ENCODE measurements around the gene MED13L.
"Not testable (repeated sequence)": the region's sequence is repeated elsewhere in the genome, so short reads cannot be mapped to it uniquely, and the experiment has no call there.

The MED13L gene

DNA sequence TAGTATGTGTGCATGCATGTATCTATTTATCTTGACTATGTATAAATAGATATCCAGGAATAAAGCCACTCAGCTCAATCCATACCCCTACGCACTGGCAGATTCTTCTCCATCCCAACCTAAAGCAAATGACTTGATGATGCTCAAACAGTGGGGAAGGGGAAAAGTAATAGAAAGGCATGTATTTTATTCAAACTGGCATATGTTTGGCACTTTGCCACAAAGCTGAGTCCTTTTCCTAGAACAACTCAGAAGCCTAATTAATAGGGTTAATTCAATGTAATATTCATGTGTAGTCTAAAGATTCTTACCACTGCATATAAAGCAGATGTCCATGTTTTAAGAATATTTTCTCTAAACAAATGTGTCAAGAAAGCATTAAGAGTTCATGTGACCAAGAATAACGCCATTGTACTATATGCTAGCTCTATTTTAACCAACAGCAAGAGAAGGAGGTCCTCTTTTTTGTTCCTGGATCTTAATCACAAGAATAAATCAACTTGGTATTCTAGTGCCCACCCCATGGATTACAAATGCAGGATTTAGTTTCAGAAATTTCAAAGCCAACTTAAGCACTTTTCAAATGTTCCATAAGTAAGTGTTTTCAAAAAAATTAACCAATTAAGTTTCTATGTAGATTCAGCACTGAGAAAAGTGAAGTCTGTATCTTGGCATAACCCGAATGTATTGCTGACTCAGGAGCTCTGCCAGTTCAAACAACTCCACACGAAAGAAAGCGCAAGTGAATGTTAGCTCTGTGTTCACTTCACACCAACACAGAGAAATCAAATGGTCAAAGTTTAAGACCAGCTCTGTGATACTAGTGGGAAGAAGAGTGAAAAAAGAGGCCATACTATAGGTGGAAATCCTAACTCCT is 233.6 kb downstream of the MED13L start:
- no peak for DNase-seq

- DNase-seq: no peak
Measured at GRCh38 chr12:116040402-116040801, 237.1 kb downstream of the MED13L start.

GRCh38 chr12:116039081-116039480 is 238.4 kb downstream of the MED13L start:
- DNase-seq: no peak

GRCh38 chr12:116037941-116038837 is 239.3 kb downstream of the MED13L start:
- no peak for DNase-seq

DNA sequence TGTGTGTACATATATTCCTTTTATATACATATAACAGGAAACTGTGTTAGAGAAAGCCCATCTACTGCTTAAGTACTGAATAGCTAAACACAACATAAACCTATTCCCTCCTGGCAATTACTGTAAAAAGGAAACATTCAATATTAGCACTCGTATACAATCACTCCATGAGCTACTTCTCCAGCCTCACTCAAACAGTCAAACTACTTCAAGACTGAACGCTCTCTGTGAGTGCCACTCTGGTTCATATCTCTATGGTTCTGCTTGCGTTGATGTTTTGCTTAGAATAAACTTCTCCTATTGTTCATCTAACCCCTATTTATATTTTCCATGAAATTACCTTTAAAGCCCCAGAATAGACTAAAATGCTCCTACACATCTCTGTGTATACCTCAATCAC is 243.7 kb downstream of the MED13L start:
- DNase-seq: no peak

DNA sequence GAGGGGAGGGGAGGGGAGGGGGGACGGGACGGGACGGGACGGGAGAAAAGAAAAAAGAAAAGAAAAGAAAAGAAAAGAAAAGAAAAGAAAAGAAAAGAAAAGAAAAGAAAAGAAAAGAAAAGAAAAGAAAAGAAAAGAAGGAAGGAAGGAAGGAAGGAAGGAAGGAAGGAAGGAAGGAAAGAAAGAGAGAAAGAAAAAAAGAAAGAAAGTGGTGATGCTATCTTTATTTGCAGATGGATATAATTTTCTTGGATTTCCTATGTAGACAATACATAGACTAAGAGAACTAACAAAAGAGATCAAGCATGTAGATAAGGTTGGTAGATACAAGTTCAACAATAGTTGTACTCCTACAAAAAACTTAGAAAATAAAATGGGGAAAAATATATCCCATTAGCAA is 245.9 kb downstream of the MED13L start:
- DNase-seq: not testable (repeated sequence)

DNA sequence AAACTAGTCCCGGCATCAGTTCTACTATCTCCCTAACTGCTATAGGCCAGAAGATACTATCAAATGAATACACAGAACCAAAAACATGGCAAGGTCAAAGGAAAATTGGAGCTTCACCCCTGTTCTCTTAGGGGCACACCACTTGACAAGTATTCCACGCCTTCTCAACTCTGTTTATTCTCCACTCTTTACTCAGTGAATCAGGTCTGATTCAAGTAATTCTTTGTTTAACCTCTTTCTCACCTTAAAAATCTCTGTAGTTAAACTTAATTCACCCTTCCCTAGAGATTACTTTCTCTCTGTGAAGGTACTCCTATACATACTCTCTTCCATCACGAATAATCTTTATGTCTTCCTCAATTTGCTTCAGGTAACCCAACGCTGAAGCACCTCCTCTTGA is 248.9 kb downstream of the MED13L start:
- no peak for DNase-seq

DNA sequence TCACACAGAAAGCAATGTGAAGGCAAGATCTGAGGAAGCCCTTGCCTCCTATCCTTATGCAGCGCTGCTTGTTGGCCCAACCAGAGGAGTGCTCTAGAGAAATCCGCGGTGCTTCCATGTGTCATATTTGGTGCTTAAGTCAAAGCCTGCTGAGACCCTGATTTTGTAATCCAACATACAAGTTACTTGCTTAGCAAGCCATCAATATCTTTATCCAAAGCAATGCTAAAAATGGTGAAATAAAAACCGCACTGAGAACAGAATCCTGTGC is 250.0 kb downstream of the MED13L start:
- no peak for DNase-seq

DNA sequence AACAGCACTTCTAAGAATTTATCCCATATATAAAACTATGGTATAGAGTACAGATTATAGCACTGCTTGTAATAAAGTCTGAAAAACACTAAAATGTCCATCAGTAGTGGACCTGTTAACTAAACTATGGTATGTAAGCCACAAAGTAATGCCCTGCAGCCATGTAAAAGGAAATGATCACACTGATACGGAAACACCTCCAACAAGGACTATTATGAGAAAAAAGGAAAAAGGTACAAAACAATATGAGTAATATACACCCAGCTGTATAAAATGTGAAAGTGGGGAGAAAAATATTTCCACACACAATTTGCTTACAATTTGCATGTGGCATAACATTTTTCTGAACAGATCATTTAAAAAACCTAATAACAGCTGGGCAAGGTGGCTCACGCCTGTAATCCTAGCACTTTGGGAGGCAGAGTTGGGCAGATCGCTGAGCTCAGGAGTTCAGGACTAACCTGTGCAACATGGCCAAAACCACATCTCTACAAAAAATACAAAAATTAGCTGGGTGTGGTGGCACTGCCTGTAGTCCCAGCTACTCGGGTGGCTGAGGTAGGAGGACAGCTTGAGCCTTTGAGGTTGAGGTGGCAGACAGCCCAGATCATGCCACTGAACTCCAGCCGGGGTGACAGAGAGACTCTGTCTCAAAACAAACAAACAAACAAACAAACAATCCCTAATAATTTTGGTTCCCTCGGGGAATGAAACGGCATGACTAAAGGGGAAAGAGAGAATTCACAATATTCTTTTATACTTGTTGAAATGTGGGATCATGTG is 250.5 kb downstream of the MED13L start:
- DNase-seq: no peak

DNA sequence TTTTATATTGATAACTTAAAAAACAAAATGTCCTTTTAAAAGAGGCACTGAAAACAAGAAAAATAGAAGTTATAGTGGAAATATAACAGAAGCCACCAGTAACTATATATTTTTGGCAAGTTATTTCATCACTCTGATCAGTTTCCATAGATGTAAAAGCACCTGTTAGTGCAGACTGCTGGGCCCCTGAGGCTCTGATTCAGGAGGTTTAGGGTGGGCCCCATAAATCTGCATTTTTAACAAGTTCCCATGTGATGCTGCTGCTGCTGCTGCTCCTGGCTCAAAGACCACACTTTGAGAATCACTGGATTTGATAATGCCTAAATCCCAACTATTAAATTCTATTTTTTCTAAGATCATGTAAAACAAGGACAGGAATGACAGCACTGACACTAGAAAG is 251.1 kb downstream of the MED13L start:
- DNase-seq: no peak

DNA sequence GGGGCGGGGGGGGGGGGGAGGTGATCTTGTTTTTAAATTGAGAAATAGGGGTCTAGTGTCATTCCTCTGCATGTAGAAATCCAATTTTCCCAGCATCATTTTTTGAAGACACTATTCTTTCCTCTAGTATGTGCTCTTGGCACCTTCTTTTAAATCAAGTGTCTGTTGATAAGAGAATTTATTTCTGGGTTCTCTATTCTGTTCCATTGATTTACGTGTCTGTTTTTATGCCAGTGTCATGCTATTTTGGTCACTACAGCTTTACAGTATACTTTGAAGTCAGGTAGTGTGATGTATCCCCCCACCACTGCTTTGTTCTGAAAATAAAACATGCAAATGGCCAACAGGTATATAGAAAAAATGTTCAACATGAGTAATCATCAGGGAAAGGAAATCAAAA is 252.7 kb downstream of the MED13L start:
- no peak for DNase-seq

DNA sequence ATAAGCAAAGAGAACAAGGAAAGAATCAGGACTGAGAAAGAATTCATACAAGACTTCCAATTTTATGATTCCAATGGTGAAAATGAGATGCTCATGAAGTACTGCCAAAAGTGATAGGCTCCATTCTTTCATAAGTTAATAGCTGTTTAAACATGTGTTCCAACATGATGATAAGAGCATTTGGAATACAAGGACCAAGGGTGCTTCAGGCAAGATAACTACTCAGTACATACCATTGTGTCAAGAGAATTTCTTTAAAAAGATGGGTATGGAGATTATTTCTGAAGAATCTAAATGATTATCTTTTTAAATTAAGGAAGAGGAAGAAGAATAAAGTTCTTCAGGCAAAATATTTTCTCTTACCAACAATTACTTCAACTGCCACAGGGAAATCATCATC is 258.1 kb downstream of the MED13L start:
- DNase-seq: no peak

DNA sequence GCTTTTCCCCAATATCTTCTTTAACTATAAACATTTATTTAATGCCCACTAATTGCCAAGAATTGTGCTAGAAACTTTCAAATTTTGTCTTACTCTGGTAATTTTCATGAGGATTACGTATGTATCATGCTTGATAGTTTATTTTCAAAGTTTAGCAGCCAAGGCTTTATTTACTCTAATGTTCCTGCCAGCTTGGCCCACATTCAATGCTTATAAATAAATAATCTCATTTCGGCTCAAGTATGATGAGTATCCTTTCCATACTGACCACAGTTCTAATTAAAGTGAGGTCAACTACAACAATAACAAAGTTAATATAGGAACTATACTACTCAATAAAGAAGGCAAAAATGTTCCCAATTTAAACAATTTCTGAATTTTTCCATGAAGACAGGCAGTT is 259.2 kb downstream of the MED13L start:
- DNase-seq: no peak

GRCh38 chr12:116015525-116015924 is 262.0 kb downstream of the MED13L start:
- DNase-seq: no peak

- no peak for DNase-seq
Measured at GRCh38 chr12:116012757-116013156, 264.7 kb downstream of the MED13L start.

- DNase-seq: no peak
Measured at GRCh38 chr12:116011217-116011616, 266.3 kb downstream of the MED13L start.

DNA sequence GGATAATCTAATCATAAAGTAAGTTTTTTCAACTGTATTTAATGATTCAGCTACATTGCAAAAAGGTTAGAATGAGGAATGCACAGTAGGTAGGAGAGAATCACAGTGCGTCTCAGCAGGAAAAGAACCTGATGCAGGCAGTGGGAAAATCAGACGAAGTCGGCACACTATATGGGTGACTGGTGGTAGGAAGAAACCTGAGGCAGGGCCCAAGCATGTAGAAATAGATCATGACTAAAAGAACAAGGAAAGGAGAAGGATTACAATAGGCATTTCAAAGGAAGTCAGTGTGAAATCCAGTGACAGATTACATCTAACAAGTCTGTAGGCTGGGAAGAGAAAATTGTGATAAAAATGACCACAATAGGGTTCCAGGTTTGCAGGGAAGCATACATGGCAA is 267.0 kb downstream of the MED13L start:
- no peak for DNase-seq

GRCh38 chr12:116009805-116010204 is 267.7 kb downstream of the MED13L start:
- no peak for DNase-seq

DNA sequence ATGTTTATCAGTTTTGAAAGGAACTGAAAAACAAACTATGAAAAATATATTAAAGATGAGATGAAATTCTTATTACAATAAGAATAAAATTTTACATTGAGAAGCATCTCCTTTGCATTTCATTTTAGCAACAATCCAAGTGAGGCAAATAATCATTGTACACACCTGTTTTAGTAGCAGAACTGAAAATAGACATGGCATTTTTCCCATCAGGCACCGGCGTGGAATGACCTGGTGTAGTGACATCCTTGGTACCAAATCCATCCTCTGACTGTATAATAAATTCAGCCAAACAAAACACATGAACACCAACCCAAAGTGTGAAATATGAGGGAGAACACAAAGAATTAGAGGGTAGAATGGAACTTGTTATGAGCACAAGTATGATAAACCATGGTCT is 271.4 kb downstream of the MED13L start:
- DNase-seq: no peak

GRCh38 chr12:116002890-116003536 is 274.5 kb downstream of the MED13L start:
- DNase-seq: no peak

DNA sequence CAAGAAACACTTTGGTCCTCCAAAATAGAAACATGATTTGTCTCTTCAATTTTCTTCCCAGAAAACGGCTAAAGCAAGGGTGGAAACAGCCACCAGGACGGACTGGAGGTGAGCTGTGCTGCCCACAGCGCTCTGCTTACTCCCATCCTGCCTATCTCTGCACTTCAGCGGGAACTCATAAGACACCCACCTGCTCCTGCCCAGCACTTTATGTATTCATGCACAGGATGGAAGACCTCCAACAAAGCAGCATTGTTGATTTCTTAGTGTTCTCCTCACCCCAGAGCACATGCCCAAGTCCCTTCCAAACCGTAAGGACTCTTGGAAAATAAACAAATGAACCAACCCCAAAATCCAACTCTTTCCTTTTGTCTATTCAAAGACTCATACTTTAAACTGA is 277.2 kb downstream of the MED13L start:
- DNase-seq: no peak

- DNase-seq: no peak
Measured at GRCh38 chr12:115999582-115999981, 277.9 kb downstream of the MED13L start.
